Lower leg skin (tissue), 4 donors: ENCODE results near the gene TNFRSF1B. TPM values are rescaled to one million over a fixed set of nuclear protein-coding genes. Genes with fewer than 3 reads are reported as not detected.

Experiments
- DNase-seq, 2 donors: peaks; one replicate each; pipeline ENCODE4 v3.0.0-alpha.2; 2019; ENCODE audit warnings: low spot score in 2 of 2
- H3K4me3 ChIP-seq: fragments of 200-600 bp; sonication (generic); 2 replicates; pipeline ENCODE4 v1.5.1; 2017; ENCODE audit warnings: mild to moderate bottlenecking, low read depth; ENCODE audit not compliant: poor library complexity, severe bottlenecking
- CTCF ChIP-seq, 3 donors: fragments of 450-650 bp; IDR thresholded peaks; one replicate each; pipeline ENCODE4 v1.5.1; 2016; ENCODE audit warnings: antibody characterized with exemption in 3 of 3, mild to moderate bottlenecking in 3 of 3, moderate library complexity in 2 of 3
- POLR2A ChIP-seq, 2 donors: fragments of 450-650 bp; IDR thresholded peaks; one replicate each; pipeline ENCODE4 v1.6.1; 2016 to 2017; ENCODE audit warnings: antibody characterized with exemption in 2 of 2, mild to moderate bottlenecking in 1 of 2, moderate library complexity in 1 of 2
- WGBS, 2 donors: methylation state at CpG; one replicate each; pipeline ENCODE4 v1.1.5; 2018; 5-methylcytosine and 5-hydroxymethylcytosine counted together
- intact Hi-C: fragments of 100-400 bp; cut with DNase I; formaldehyde crosslinking; loops from one replicate; pipeline ENCODE4 v1.15.0; 2023; ENCODE audit warnings: low total_unique reads
- total RNA-seq, 4 donors: library from RNA; depleted of rRNA; stranded (reverse); fragments of >200 nt; gene quantifications; one replicate each; pipeline ENCODE4 v1.1.0, GENCODE V29; 2016

TNFRSF1B gene
- total RNA-seq, 4 donors from 2014 or later: 8.5 to 33.1 (median 16.3) TPM

DNA sequence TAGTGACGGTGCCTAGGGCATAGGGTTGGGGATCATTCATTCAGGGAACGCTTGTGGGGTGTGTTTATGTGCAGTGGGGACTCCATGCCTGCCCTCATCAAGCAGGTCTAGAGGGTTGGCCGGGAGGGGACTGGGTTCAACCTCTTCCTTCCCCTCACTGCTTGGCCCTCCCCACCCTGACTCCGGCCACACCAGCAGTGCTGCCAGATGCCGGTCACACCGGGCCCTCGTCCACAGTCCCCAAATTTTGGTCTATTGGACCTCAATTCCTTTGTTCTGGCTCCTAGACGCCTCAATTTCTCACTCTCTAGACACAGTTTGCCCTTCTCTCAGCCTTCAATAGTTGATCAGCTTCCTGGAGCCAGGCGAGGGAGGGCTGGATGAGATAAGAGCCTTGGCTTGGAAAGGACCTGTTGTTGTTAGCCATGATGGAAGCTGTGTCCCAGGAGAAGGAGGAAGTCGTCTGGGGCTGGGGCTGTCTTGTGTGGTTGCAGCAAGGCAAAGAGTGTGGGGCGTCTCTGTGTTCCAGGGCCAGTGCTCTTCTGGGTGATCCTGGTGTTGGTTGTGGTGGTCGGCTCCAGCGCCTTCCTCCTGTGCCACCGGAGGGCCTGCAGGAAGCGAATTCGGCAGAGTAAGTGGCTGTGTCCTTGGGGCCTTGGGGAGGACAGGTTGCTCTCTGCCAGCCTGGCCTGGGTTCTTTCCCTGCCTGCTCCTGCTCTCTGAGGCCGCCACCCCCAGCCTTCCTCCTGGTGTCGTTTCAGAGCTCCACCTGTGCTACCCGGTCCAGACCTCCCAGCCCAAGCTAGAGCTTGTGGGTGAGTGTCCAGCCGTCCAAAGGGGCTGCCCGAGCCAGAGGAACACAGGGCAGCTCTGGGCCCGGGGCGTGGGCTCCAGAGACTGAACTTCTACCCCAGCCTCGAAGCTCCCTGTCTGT is 41.1 kb upstream of the TNFRSF1B start:
- H3K4me3 ChIP-seq: no peak overlapping the region
- DNase-seq: no peak
- WGBS, 2 donors: 80% methylated on average over 22 to 24 of the region's 24 CpGs
- intact Hi-C loops: loop anchor here (5.0 kb wide), 1 partner anchor 82 kb away; no protein-coding TSS in a partner anchor
- TF ChIP-seq CTCF (IDR thresholded peaks at IDR 0.05) (no peak), POLR2A (IDR thresholded peaks at IDR 0.05) (no peak)

- TF ChIP-seq CTCF (IDR thresholded peaks at IDR 0.05): no peak
- TF ChIP-seq POLR2A (IDR thresholded peaks at IDR 0.05): no peak
- intact Hi-C loops: loop anchor here (5.0 kb wide), 1 partner anchor 81 kb away; no protein-coding TSS in a partner anchor
- no peak overlapping the region for H3K4me3 ChIP-seq
- 79% methylated on average over 9 of the region's 9 CpGs for WGBS, 2 donors
- no peak for DNase-seq
These were observed 40.0 kb upstream of the TNFRSF1B start for GRCh38 chr1:12126781-12127180.

- WGBS, 2 donors: 89 to 90% methylated on average over 10 of the region's 10 CpGs
- TF ChIP-seq POLR2A (IDR thresholded peaks at IDR 0.05) (no peak), CTCF (IDR thresholded peaks at IDR 0.05) (no peak)
- no peak for DNase-seq
- no peak overlapping the region for H3K4me3 ChIP-seq
- intact Hi-C loops: loop anchor here (5.0 kb wide), 1 partner anchor 80 kb away; no protein-coding TSS in a partner anchor
These were observed 39.5 kb upstream of the TNFRSF1B start for GRCh38 chr1:12127206-12127810.

DNA sequence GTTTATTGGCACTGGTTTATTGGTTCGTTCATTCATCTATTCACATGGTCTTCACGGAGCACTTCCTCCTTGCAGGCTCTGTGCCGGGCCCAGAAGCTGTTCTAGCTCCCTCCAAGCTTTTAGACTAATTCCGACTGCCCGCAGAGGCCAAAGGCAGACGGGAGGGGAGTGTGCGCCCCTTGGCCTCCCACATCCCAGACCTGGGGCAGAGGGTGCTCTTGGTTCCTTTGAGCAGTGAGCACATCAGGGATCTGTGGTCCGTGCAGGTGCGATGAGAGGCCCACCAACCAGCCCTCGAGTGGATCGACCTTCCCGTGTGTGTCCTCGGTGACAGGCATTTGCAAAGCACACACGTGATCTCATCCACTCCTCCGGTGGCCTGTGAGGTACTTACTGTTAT is 38.7 kb upstream of the TNFRSF1B start:
- no peak overlapping the region for H3K4me3 ChIP-seq
- DNase-seq: no peak
- intact Hi-C loops: loop anchor here (5.0 kb wide), 1 partner anchor 79 kb away; no protein-coding TSS in a partner anchor
- TF ChIP-seq POLR2A (IDR thresholded peaks at IDR 0.05): no peak
- TF ChIP-seq CTCF (IDR thresholded peaks at IDR 0.05): no peak
- WGBS, 2 donors: 88 to 95% methylated on average over 9 to 14 of the region's 15 CpGs

- intact Hi-C loops: loop anchor here (5.0 kb wide), 1 partner anchor 78 kb away; no protein-coding TSS in a partner anchor
- whole genome bisulfite sequencing, 2 donors: 90 to 92% methylated on average over 12 of the region's 12 CpGs
- TF ChIP-seq POLR2A (IDR thresholded peaks at IDR 0.05) (no peak), CTCF (IDR thresholded peaks at IDR 0.05) (no peak)
- DNase-seq: no peak
- no peak overlapping the region for H3K4me3 ChIP-seq
These were observed 37.2 kb upstream of the TNFRSF1B start for GRCh38 chr1:12129624-12130023.
